Bone marrow (tissue), 2 donors: ENCODE results near the gene ZNF480.
"Not testable (repeated sequence)": the region's sequence is repeated elsewhere in the genome, so short reads cannot be mapped to it uniquely, and the experiment has no call there.

Experiments
- DNase-seq, 2 donors: peaks; one replicate each; lab custom pipeline; 2025; lab: John Stamatoyannopoulos, UW

Gene ZNF480

DNA sequence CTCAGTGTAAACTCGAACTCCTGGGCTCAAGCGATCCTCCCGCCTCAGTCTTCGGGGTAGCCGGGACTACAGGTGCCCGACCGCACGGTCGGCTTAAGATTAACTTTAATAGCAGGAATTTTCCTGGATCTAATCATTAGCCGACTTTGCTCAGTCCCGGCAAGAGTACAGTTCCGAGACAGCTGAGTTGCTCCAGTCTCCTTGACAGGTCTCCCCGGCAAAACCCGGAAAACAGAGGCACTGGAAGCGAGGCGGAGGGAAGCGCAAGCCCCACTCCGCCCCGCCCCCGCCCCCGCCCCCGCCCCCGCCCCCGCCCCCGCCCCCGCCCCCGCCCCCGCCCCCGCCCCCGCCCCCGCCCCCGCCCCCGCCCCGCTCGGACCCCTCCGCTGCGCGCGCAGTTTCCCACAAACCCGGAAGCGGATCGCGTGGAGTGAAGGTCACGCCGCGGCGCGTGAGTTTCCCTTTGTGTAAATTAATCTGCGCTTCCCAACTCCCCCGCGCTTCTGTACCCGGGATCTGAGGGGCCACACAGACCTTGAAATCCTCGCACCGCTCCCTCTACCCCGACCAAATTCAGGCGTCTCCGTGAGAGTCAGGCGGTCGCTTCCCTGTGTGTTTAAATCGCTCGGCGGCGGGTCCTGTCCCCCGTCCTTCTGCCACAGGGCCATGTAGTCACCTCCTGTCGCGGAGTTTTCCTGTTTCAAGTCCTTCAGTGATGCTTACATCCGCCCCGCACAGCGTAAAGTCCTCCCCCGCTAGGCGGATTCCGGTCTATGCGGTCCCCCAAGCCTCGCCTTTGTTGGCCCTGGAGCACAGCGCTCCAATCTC is at the start of gene ZNF480:
Gene ZNF480 (plus strand): TSS at position 397 of the 828 bp plus-strand sequence. CDS start 3,244 bp downstream, outside the sequence.
- DNase-seq = peak; percentile 68 to 70

DNA sequence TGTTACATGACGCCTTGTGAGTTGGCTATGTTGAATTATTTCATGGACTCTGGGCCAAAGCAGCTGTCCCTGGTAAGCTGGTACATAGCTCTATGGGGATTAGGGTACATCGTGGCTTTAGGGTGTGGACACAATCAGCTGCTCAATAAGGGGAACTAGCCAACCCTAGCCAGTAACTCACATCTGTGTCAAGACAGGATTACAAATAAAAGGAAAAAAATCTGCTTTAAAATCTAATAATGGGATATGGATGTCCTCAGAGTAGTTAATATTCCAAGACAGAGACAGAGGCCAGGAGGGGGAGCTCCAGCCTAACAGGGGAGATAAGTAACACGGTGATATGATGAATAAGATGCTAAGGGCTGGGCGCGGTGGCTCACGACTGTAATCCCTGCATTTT is 48.7 kb upstream of the ZNF480 start:
- DNase-seq = peak; percentile 4 to 51

DNA sequence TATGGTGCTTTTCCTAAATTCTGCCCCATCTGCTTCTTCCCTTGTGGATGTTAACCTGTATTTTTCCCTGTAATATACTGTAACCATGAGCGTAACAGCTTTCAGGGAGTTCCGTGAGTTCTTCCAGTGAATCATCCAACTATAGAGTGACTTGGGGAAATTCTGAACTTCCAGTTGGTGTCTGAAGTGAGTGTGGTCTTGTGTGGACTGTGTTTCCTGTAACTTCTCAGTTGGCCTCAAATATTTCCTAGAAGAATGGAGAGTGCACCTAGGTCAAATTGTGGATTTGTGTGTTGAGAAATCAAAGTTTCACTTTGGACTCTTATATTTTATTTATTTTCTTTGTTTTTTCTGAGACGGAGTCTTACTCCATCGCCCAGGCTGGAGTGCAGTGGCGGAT is 38.5 kb upstream of the ZNF480 start:
- DNase-seq = no peak

- not testable (repeated sequence) for DNase-seq
Measured at GRCh38 chr19:52265556-52265955, 31.4 kb upstream of the ZNF480 start.

GRCh38 chr19:52269338-52270261 is 27.4 kb upstream of the ZNF480 start, which contains the start of gene ZNF766:
TSS of gene ZNF766 (plus strand) at chr19:52269587. CDS start at chr19:52269614, 27 bp downstream.
- DNase-seq = peak; percentile 91 to 93

DNA sequence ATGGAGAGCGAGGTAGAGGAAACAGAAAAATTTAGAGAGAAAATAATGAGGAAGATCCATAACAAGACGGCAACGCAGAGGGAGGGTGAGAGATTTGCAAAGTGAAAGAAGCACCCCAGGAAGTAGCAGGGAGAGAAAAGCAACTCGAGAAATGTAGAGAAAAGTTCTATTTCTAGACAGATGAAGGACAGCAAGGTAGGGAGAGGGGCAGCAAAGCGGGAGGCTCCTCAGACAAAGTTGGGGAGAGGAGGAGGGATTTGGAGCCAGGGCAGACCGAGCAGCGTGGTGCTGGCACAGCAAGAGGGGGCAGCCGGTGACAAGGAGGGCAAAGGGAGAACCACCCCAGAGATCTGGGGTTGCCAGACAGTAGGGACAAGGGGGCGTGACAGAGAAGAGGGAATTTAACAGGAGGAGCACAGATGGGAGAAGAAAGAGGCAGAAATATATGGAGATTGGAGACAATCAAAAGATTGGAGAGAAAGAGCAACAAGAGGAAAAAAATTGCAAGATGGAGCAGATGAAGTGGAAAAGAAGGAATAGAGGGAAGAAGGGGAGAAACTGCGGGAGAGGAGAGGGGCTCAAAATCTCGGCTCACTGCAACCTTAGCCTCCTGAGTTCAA is 26.6 kb upstream of the ZNF480 start:
- DNase-seq = peak; percentile 19 to 50

- no peak for DNase-seq
Measured at GRCh38 chr19:52273301-52273700, 23.7 kb upstream of the ZNF480 start.

DNA sequence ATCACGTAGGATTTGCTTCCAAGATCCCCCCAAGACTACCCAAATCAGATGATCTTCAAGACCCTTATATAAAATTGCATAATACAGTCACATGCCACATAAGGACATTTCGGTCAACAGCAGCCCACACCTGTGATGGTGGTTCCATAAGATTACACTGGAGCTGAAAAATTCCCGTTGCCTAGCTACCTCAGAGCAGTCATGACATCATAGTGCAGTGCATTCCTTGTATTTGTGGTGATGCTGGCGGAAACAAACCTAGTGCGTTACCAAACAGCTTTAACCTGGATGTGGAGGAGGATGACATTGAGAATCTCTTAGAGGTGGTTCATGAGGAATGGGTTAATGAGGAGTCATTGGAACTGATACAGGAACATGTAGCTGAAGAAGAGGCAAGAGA is 22.8 kb upstream of the ZNF480 start:
- DNase-seq = no peak

DNA sequence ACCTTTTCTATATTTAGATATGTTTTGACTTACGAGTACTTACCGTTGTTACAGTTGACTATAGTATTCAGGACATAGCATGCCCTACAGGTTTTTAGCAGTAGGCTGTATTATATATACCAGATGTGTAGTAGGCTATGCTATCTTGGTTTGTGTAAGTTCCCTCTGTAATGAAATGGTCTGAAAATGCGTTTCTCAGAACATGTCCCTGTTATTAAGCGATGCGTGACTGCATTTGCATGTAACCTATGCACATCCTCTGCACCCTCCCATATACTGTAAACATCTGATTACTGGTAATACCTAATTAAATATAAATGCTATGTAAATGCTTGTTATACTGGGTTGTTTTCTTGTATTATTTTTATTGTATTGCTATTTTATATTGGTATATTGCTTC is 21.0 kb upstream of the ZNF480 start:
- DNase-seq = no peak

DNA sequence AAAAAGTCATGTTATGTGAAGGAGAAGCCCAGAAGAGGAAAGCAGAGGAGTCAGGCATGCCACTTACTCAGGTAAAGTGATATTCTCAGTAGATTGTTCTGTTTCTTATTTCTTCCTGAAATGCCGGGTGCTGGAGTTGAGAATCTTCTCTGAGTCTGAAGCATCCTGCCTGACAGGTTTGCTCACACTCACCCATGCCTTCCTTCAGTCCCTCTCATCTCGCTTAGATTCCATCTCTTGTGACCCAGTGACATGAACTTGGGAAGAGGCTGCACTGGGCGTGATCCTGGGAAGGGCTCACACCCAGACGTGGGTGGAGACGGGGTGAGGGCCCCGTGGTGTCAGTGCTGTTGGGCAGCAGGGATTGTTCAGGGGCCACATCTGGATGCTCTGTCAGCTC is 19.5 kb upstream of the ZNF480 start:
- DNase-seq = no peak

DNA sequence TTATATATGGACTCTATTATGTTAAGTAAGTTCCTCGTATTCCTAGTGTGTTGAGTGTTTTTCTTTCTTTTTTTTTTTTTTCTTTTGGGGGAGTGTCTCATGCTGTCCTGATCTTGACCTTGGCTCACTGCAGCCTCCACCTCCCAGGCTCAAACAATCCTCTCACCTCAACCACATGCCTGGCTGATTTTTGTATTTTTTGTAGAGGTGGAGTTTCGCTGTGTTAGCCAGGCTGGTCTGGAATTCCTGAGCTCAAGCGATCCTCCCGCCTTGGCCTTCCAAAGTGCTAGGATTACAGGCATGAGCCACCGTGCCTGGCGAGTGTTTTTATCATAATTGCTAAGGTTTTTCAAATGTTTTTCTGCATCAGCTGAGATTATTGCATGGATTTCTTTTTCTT is 10.7 kb upstream of the ZNF480 start:
- no peak for DNase-seq

DNA sequence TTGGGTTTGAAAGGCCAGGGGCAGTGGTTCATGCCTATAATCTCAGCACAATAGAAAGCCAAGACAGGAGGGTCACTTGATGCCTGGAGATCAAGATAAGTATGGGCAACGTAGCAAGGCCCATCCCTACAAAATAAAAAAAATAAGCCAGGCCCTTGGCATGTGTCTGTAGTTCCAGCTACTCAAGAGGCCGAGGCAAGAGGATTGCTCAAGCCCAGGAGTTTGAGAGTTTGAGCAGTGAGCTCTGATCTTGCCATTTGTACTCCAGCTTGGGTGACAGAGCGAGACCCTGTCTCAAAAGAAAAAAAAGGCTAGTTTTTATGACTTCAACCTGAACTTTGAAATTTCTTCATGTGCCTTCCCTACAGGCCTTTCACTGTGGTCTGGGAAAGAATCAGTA is 5.2 kb upstream of the ZNF480 start:
- no peak for DNase-seq

DNA sequence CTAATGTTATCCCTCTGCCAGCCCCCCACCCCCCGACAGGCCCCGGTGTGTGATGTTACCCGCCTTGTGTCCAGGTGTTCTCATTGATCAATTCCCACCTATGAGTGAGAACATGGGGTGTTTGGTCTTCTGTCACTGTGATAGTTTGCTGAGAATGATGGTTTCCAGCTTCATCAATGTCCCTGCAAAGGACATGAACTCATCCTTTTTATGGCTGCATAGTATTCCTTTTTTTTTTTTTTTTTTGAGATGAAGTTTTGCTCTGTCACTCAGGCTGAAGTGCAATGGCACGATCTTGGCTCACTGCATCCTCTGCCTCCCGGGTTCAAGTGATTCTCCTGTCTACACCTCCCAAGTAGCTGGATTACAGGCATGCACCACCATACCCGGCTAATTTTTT is 4.0 kb upstream of the ZNF480 start:
- DNase-seq = not testable (repeated sequence)

DNA sequence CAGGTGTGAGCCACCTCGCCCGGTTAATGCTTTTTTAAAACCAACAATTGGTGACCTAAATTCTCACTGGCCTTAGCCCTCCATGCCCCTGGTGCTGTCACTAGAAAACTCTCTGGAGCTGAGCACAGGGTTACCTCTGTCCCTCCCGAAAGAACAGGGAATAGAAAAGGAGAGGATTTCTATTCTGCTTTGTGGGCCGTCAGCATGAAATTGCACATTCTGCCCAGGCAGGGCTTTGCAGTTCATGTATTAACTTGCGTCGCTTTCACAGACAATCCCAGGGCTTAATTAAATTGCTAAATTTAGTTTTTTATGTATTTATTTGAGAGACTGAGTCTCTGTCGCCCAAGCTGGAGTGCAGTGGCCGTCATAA is 583 bp upstream of the ZNF480 start:
- no peak for DNase-seq

DNA sequence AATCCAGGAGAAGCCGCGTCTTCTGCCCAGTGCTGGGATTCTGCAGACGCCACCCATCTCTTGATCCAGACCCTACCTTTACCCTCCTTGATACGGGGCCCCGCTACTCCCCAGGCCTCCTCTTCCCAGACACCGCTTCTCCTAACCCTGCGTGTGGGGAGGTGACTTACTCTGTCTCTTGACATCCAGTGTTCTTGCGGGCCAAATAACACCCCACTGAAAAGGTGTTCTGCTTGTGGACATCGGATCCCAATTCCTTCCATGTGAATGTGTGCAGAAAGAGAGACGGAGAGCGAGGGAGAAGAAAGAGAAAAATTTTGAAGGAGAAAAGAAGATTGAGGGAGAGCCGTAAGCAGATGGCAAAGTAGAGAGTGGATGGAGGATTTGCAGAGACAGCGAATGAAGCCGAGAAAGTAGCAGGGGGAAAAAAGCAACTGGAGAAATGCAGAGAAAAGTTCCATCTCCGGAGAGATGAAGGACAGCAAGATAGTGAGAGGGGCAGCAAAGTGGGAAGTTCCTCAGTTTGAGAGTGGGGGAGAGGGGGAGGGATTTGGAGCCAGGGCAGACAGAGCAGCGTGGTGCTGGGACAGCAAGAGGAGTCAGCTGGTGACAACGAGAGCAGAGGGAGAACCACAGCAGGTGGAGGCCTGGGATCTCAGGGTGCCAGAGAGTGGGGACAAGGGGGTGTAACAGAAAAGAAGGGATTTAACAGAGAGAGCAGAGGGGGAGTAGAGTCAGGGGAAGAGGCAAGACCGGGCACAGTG is 814 bp downstream of the ZNF480 start:
- no peak for DNase-seq

DNA sequence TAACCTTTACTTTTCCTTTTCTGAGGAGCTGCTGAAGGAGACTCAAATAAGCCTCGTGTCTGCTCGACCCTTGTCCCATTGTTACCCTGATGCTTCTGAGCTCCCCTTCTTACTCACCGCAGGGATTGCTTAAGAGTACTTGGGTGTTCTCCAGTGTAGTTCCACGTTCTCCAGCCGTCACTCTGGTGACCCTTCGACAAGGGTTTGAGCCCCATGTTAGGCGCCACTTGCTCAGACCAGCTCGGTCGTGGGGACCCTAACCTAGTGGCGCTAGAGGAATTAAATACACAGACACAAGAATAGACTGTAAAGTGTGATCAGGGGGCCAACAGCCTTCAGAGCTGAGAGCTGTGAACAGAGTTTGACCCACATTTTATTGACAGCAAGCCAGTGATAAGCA is 10.3 kb downstream of the ZNF480 start:
- DNase-seq = no peak

DNA sequence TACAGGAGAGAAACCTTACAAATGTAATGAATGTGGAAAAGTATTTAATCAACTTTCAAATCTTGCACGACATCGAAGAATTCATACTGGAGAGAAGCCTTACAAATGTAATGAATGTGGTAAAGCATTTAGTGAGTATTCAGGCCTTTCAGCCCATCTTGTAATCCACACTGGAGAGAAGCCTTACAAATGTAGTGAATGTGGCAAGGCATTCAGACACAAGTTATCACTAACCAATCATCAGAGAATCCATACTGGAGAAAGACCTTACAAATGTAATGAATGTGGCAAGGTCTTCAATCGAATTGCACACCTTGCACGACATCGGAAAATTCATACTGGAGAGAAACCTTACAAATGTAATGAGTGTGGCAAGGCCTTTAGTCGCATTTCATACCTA is 25.5 kb downstream of the ZNF480 start:
- DNase-seq = no peak

DNA sequence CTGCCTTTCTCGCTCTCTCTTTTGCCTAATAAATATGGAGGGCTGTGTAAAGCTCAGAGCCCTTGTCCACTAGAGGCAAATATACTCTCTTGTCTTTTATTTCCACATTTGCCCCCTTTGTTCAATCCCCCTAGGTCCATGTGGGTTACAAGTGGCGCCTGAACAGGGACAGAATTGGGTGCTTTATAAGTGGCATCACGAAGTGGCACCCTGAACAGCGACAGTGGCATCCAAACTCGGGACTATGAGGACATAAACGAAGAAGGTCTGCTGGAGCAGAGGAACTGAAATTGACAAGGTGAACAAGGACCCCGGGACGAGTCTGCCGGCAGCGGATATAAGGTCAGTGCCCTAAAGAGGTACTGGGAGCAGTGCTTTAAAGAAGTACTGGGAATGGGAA is 34.8 kb downstream of the ZNF480 start:
- DNase-seq = no peak

DNA sequence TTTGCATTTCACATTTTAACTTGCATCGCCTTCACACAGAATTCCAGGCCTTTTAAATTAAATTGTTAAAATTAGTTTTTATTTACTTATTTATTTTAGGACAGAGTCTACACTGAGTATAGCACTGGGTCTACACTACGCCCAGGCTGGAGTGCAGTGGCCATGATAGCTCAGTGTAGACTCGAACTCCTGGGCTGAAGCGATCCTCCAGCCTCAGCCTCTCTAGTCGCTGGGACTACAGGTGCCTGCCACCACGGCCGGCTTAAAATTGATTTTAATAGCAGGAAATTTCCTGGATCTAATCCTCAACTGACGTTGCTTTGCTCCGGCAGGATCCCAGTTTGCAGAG is 38.8 kb downstream of the ZNF480 start:
- no peak for DNase-seq

DNA sequence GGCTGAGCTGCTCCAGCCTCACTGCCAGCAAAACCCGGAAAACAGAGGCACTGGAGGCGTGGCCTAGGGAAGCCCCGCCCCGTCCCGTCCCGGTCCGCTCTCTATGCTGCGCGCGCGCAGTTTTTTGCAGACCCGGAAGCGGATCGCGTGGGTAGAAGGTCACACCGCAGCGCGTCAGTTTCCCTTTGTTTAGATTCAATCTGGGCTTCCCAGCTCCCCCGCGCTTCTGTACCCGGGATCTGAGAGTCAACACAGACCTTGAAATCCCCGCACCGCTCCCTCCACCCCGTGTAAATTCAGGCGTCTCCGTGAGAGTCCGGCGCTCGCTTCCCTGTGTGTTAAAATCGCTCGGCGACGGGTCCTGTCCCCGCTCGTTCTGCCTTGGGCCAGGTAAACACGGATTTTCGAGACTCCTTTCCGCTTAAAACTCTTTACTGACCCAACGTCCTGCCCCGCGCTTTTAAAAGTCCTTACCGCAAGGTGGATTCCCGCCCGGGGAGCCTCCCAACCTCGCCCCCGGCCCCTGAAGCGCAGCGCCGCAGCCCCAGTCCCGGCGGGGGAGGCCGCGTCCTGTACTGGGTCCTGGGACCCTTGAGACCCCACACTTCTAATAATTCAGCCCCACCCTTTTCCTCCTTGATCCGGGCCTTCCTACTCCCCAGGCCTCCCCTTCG is 39.3 kb downstream of the ZNF480 start, which contains the start of gene ZNF610:
Gene ZNF610 (plus strand): TSS at position 127 of the 674 bp plus-strand sequence. CDS start 12,930 bp downstream, outside the sequence.
- DNase-seq = peak; percentile 48 to 79

DNA sequence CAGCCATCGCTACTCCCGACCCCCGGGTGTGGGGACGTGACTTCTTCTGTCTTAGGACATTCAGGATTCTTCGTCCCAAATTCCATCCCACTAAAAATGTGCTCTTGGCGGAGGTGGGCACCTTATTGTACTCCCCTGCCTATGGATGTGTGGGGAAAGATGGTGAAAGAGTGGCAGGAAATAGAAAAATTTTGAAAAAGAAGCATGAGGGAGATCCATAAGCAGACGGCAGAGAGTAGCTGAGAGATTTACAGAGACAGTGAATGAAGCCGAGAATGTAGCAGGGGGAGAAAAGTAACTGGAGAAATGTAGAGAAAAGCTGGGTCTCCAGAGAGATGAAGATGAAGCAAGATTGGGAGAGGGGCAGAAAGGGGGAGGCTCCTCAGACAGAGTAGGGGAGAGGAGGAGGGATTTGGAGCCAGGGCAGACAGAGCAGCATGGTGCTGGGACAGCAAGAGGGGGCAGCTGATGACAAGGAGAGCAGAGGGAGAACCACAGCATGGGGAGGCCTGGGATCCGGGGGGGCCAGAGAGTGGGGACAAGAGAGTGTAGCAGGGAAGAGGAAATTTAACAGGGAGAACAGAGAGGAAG is 39.9 kb downstream of the ZNF480 start:
- no peak for DNase-seq
